ENCODE results near the gene MT2A.

Gene MT2A

DNA sequence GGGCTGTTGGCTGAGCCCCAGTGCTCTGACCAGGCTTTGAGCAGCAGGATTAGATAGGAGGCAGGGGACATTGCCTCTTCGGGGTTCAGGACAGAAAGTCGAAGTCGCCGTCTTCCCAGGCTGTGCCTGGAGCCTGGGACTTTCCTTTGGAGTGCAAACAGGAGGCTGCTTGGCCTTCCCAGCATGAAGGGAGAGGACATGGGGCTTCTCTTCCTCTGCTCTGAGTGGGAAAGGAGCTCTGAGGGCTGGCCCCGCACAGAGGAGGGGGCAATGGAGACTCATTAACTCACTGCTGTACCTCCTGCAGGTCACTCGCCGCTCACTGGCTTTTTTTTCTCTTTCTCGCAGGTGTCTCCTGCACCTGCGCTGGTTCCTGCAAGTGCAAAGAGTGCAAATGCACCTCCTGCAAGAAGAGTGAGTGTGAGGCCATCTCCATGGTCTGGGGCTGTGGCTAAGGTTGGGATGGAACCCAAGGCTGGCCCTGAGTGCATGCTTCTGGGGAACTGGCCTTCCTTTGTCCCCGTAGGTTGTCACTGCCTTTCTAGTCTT lies 50.0 kb downstream of the MT2A start:
- in situ Hi-C loops (cut with MboI; ENCODE audit: low sequenced_read_pairs) = no loop called here
